ENCODE measurements around the gene STARD3NL.

DNA sequence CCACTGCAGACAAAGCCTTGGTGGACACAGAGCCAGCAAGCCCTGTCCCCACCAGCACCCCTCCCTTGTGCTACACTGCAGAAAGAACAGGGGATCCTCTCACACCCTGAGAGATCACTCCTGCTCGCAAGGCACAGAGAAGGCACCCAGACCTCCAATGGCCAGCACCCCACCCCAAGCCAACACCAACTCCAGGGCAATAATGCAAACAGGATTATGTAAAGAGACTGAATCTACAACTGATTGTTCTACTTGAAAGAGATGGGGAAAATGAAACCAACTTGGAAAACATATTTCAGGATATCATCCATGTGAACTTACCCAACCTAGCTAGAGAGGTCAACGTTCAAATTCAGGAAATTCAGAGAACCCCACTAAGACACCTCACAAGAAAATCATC, 26.5 kb upstream of the STARD3NL start:
- TF ChIP-seq, protein P1, sequence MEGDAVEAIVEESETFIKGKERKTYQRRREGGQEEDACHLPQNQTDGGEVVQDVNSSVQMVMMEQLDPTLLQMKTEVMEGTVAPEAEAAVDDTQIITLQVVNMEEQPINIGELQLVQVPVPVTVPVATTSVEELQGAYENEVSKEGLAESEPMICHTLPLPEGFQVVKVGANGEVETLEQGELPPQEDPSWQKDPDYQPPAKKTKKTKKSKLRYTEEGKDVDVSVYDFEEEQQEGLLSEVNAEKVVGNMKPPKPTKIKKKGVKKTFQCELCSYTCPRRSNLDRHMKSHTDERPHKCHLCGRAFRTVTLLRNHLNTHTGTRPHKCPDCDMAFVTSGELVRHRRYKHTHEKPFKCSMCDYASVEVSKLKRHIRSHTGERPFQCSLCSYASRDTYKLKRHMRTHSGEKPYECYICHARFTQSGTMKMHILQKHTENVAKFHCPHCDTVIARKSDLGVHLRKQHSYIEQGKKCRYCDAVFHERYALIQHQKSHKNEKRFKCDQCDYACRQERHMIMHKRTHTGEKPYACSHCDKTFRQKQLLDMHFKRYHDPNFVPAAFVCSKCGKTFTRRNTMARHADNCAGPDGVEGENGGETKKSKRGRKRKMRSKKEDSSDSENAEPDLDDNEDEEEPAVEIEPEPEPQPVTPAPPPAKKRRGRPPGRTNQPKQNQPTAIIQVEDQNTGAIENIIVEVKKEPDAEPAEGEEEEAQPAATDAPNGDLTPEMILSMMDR (conservative IDR thresholded peaks at IDR 0.05; ENCODE audit: low read length), result no peak
- TF ChIP-seq EZH2phosphoT487 (IDR thresholded peaks at IDR 0.05; ENCODE audit: borderline replicate concordance, low read depth, low read length), result no peak
